ENCODE measurements around the gene MAOB.

Gene MAOB

GRCh38 chrX:43743100-43743822, 139.0 kb downstream of the MAOB start:
- no peak for TF ChIP-seq CTCF (IDR thresholded peaks at IDR 0.05; ENCODE audit: borderline replicate concordance, insufficient read depth, low read depth, low read length)
- no peak overlapping the region for H3K4me3 ChIP-seq (ENCODE audit: low read depth, low read length)

GRCh38 chrX:43741843-43742573, 140.2 kb downstream of the MAOB start:
- H3K4me3 ChIP-seq (ENCODE audit: low read depth, low read length), result no peak overlapping the region
- no peak for TF ChIP-seq CTCF (IDR thresholded peaks at IDR 0.05; ENCODE audit: borderline replicate concordance, insufficient read depth, low read depth, low read length)

- TF ChIP-seq CTCF (IDR thresholded peaks at IDR 0.05; ENCODE audit: borderline replicate concordance, insufficient read depth, low read depth, low read length), result no peak
- no peak overlapping the region for H3K4me3 ChIP-seq (ENCODE audit: low read depth, low read length)
Measured at GRCh38 chrX:43735957-43736356, 146.3 kb downstream of the MAOB start.

- H3K4me3 ChIP-seq (ENCODE audit: low read depth, low read length), result no peak overlapping the region
- TF ChIP-seq CTCF (IDR thresholded peaks at IDR 0.05; ENCODE audit: borderline replicate concordance, insufficient read depth, low read depth, low read length), result no peak
Measured at GRCh38 chrX:43735534-43735933, 146.7 kb downstream of the MAOB start.

GRCh38 chrX:43734444-43734843, 147.8 kb downstream of the MAOB start:
- H3K4me3 ChIP-seq (ENCODE audit: low read depth, low read length), result no peak overlapping the region
- TF ChIP-seq CTCF (IDR thresholded peaks at IDR 0.05; ENCODE audit: borderline replicate concordance, insufficient read depth, low read depth, low read length), result no peak

GRCh38 chrX:43733699-43734098, 148.6 kb downstream of the MAOB start:
- no peak for TF ChIP-seq CTCF (IDR thresholded peaks at IDR 0.05; ENCODE audit: borderline replicate concordance, insufficient read depth, low read depth, low read length)
- no peak overlapping the region for H3K4me3 ChIP-seq (ENCODE audit: low read depth, low read length)

GRCh38 chrX:43731086-43731485, 151.2 kb downstream of the MAOB start:
- no peak overlapping the region for H3K4me3 ChIP-seq (ENCODE audit: low read depth, low read length)
- TF ChIP-seq CTCF (IDR thresholded peaks at IDR 0.05; ENCODE audit: borderline replicate concordance, insufficient read depth, low read depth, low read length), result no peak

Data from GM12875 (cell line).